Astrocyte (in vitro differentiated cells and primary cell): ENCODE results near the gene RC3H2. TPM values are rescaled to one million over a fixed set of nuclear protein-coding genes. Genes with fewer than 3 reads are reported as not detected.
"Not testable (repeated sequence)": the region's sequence is repeated elsewhere in the genome, so short reads cannot be mapped to it uniquely, and the experiment has no call there.

ENCODE experiments used
- DNase-seq: peaks from one replicate; pipeline ENCODE4 v3.0.0-alpha.2; 2010; ENCODE audit warnings: low read depth
- FAIRE-seq: peaks from 2 replicates; lab custom pipeline; 2011; peaks lifted over from hg19 to GRCh38; lab: Jason Lieb, UNC
- H2AFZ ChIP-seq: 2 replicates; pipeline ENCODE4 v1.6.0; 2012; ENCODE audit warnings: low read depth, low read length, inconsistent platforms
- H3K27ac ChIP-seq: 2 replicates; pipeline ENCODE4 v1.5.1; 2011; ENCODE audit warnings: low read depth, low read length, inconsistent platforms
- H3K27me3 ChIP-seq: 2 replicates; pipeline ENCODE4 v1.6.0; 2011; ENCODE audit warnings: low read length, inconsistent platforms; ENCODE audit not compliant: insufficient read depth
- H3K36me3 ChIP-seq: 2 replicates; pipeline ENCODE4 v1.5.1; 2011; ENCODE audit warnings: low read length, inconsistent platforms; ENCODE audit not compliant: insufficient read depth
- H3K4me1 ChIP-seq: 2 replicates; pipeline ENCODE4 v1.5.1; 2011; ENCODE audit warnings: low read length, inconsistent platforms; ENCODE audit not compliant: insufficient read depth
- H3K4me2 ChIP-seq: 2 replicates; pipeline ENCODE4 v1.6.0; 2012; ENCODE audit warnings: low read length, inconsistent platforms
- H3K4me3 ChIP-seq: 2 replicates; pipeline ENCODE4 v1.5.1; 2011; ENCODE audit warnings: low read depth, mild to moderate bottlenecking, low read length, inconsistent platforms; ENCODE audit not compliant: insufficient read depth
- H3K79me2 ChIP-seq: 2 replicates; pipeline ENCODE4 v1.6.0; 2012; ENCODE audit warnings: mild to moderate bottlenecking, low read length, inconsistent platforms; ENCODE audit not compliant: insufficient read depth
- H3K9ac ChIP-seq: 2 replicates; pipeline ENCODE4 v1.6.0; 2012; ENCODE audit warnings: mild to moderate bottlenecking, low read length, inconsistent platforms
- H3K9me3 ChIP-seq: 2 replicates; pipeline ENCODE4 v1.5.1; 2012; ENCODE audit warnings: low read depth, mild to moderate bottlenecking, low read length, inconsistent platforms; ENCODE audit not compliant: insufficient read depth
- H4K20me1 ChIP-seq: 2 replicates; pipeline ENCODE4 v1.6.0; 2012; ENCODE audit warnings: low read length, inconsistent platforms; ENCODE audit not compliant: insufficient read depth
- H3K27ac Mint-ChIP-seq: one replicate; pipeline ENCODE4 v1.8.0; 2021; ENCODE audit warnings: mild to moderate bottlenecking, mixed read lengths; ENCODE audit not compliant: unreplicated experiment
- H3K27me3 Mint-ChIP-seq: one replicate; pipeline ENCODE4 v1.8.0; 2021; ENCODE audit warnings: low read depth, mixed read lengths; ENCODE audit not compliant: unreplicated experiment
- H3K36me3 Mint-ChIP-seq: one replicate; pipeline ENCODE4 v1.8.0; 2021; ENCODE audit warnings: low read depth, mixed read lengths; ENCODE audit not compliant: unreplicated experiment
- H3K4me1 Mint-ChIP-seq: one replicate; pipeline ENCODE4 v1.8.0; 2021; ENCODE audit warnings: low read depth, mixed read lengths; ENCODE audit not compliant: unreplicated experiment
- H3K4me3 Mint-ChIP-seq: one replicate; pipeline ENCODE4 v1.8.0; 2021; ENCODE audit warnings: mild to moderate bottlenecking, moderate library complexity, mixed read lengths; ENCODE audit not compliant: unreplicated experiment
- H3K9me3 Mint-ChIP-seq: one replicate; pipeline ENCODE4 v1.8.0; 2021; ENCODE audit warnings: mild to moderate bottlenecking, mixed read lengths; ENCODE audit not compliant: unreplicated experiment
- CTCF ChIP-seq: IDR thresholded peaks from 2 replicates; pipeline ENCODE4 v1.5.1; 2011; ENCODE audit warnings: low read depth, mild to moderate bottlenecking, inconsistent platforms, low read length, moderate library complexity; ENCODE audit not compliant: insufficient read depth
- EZH2 ChIP-seq: IDR thresholded peaks from 2 replicates; pipeline ENCODE4 v1.6.1; 2012; ENCODE audit warnings: mild to moderate bottlenecking, low read length, inconsistent platforms; ENCODE audit not compliant: insufficient read depth
- total RNA-seq: library from RNA; stranded (reverse); gene quantifications from 2 replicates; pipeline ENCODE4 v1.2.1, GENCODE V29; 2021

The RC3H2 gene
- total RNA-seq, 1 donor from 2014 or later: 69.0 TPM

DNA sequence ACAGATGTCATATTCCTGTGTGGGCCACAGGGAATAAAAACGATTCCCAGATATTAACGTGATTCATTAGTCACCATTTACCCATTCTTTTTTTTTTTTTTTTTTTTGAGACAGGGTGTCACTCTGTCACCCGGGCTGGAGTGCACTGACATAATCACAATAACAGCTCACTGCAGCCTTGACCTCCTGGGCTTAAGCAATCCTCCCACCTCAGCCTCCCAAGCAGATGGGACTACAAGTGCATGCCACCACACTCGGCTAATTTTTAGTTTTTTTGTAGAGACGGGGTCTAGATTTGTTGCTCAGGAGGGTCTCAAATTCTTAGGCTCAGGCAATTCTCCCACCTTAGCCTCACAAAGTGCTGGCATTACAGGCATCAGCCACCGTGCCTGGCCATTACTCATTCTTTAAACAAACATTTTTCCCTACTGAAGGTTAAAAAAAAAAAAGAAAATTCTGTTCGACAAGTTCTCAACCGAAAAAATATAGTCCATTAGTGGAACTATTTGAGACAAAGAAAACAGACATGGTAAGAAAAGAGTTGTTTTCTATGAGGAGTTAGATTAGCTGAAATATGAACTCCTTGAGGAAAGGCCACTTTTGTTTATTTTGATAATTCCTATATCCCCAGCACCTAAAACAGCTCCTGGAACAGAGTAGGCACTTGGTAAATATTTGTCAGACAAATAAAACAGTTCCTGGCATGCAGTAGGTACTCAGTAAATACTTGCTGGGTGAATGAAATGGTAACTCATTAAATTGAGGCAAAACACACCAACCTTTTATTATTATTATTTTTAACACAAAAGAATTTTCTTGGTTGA, 44.6 kb downstream of the RC3H2 start:
- Mint-ChIP-seq H3K36me3 (peaks cover 19% of the 10 kb centered on the region), H3K4me3 (no peak overlapping the region), H3K9me3 (no peaks in the 10 kb centered on the region), H3K27me3 (no peaks in the 10 kb centered on the region), H3K4me1 (no peaks in the 10 kb centered on the region), H3K27ac (no peak overlapping the region)
- Histone ChIP-seq H3K4me3 (no peak overlapping the region), H3K4me2 (peak overlapping the region; percentile 46), H2AFZ (no peak overlapping the region), H3K27ac (peak overlapping the region; percentile 57), H4K20me1 (peaks cover 3% of the 10 kb centered on the region), H3K79me2 (peaks cover 3% of the 10 kb centered on the region), H3K27me3 (no peaks in the 10 kb centered on the region), H3K9ac (peak overlapping the region; percentile 9), H3K4me1 (peaks cover 3% of the 10 kb centered on the region), H3K9me3 (no peaks in the 10 kb centered on the region), H3K36me3 (peaks cover 46% of the 10 kb centered on the region)
- DNase-seq (no peak), FAIRE-seq (no peak)
- no peak for TF ChIP-seq CTCF
- TF ChIP-seq EZH2: no peak

- no peak overlapping the region for H3K9ac ChIP-seq
- H3K36me3 ChIP-seq: peaks cover 52% of the 10 kb centered on the region
- Mint-ChIP-seq H3K27ac (no peak overlapping the region), H3K4me1 (no peaks in the 10 kb centered on the region), H3K27me3 (no peaks in the 10 kb centered on the region), H3K36me3 (peaks cover 27% of the 10 kb centered on the region), H3K9me3 (no peaks in the 10 kb centered on the region), H3K4me3 (no peak overlapping the region)
- H3K9me3 ChIP-seq: no peaks in the 10 kb centered on the region
- H3K4me2 ChIP-seq: no peak overlapping the region
- peaks cover 3% of the 10 kb centered on the region for H3K79me2 ChIP-seq
- no peak for DNase-seq
- H3K4me1 ChIP-seq: peaks cover 3% of the 10 kb centered on the region
- H3K27me3 ChIP-seq: no peaks in the 10 kb centered on the region
- no peak overlapping the region for H3K27ac ChIP-seq
- H3K4me3 ChIP-seq: no peak overlapping the region
- TF ChIP-seq CTCF: no peak
- TF ChIP-seq EZH2: no peak
- H2AFZ ChIP-seq: no peak overlapping the region
- no peak for FAIRE-seq
- H4K20me1 ChIP-seq: peaks cover 3% of the 10 kb centered on the region
Observed at GRCh38 chr9:122857815-122858214, 47.3 kb downstream of the RC3H2 start.

GRCh38 chr9:122852085-122852786, 52.9 kb downstream of the RC3H2 start:
- H3K27ac ChIP-seq, H3K79me2 ChIP-seq, H3K4me2 ChIP-seq, H3K9me3 Mint-ChIP-seq, H3K4me1 Mint-ChIP-seq, H3K27me3 Mint-ChIP-seq, H4K20me1 ChIP-seq, DNase-seq, FAIRE-seq, H3K27me3 ChIP-seq, H2AFZ ChIP-seq, H3K4me1 ChIP-seq, H3K9me3 ChIP-seq, H3K27ac Mint-ChIP-seq, H3K4me3 Mint-ChIP-seq, H3K4me3 ChIP-seq, H3K9ac ChIP-seq: not testable (repeated sequence)
- H3K36me3 Mint-ChIP-seq: peaks cover 23% of the 10 kb centered on the region
- H3K36me3 ChIP-seq: peaks cover 48% of the 10 kb centered on the region
